GM18508 (cell line): Measurements from ENCODE around the gene OPA1.

Experiments used
- ATAC-seq: cut with Tn5 transposase; IDR thresholded peaks from one replicate; pipeline ENCODE4 v1.9.1; 2021; ENCODE audit warnings: moderate number of reproducible peaks; ENCODE audit not compliant: insufficient read depth, unreplicated experiment

OPA1 gene

GRCh38 chr3:193732827-193733226, 139.8 kb downstream of the OPA1 start:
- no peak for ATAC-seq

DNA sequence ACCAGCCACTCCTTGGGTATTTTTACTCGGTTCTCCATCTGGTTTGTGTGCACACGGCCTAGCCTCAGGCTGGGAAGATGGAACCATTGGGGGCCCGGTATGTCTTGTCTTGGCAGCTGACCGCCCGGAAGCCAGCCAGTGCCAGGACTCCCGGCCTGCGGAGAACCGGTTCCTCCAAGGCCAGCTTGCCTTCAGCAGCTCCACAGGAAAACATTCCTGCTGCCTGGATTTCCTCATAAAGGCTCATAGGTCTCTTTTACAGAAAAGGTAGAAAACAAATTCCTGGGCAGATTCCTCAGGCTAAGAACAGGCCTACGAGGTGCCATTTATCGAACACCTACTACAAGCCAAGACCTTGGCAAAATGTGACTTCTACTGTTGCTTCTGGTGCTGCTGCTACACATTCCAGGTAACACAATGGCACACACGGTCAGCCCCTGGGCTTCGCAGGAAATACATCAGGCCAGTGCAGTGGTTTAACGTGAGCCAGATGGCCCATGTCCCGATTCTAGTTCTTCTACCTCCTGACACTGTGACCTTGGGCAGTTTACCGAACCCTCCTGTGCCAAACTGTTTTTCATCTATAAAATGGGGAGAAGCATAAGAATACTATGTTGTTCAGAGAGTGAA, 141.8 kb downstream of the OPA1 start:
- no peak for ATAC-seq

- no peak for ATAC-seq
Observed at GRCh38 chr3:193735850-193736249, 142.8 kb downstream of the OPA1 start.

- ATAC-seq, result no peak
Observed at GRCh38 chr3:193736616-193737015, 143.6 kb downstream of the OPA1 start.

GRCh38 chr3:193737191-193737751, 144.3 kb downstream of the OPA1 start:
- no peak for ATAC-seq

GRCh38 chr3:193742628-193743027, 149.6 kb downstream of the OPA1 start:
- ATAC-seq, result peak; percentile 76

DNA sequence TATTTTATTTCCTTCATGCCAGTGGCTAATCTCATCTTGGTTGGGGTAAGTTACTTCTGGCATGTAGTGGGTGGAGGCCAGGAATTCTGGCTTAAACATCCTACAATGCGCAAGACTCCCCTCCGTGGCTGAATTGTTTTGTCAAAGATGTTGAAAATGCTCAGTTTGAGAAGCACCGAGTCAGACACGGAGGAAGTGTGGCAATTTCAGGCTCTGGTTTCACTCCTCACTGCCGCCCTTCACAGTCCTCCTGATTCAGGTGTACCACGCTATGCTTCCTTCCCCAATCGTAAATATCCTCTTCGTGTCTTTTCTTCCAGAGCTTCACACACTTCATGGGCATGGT, 150.7 kb downstream of the OPA1 start:
- peak; percentile 46 for ATAC-seq

DNA sequence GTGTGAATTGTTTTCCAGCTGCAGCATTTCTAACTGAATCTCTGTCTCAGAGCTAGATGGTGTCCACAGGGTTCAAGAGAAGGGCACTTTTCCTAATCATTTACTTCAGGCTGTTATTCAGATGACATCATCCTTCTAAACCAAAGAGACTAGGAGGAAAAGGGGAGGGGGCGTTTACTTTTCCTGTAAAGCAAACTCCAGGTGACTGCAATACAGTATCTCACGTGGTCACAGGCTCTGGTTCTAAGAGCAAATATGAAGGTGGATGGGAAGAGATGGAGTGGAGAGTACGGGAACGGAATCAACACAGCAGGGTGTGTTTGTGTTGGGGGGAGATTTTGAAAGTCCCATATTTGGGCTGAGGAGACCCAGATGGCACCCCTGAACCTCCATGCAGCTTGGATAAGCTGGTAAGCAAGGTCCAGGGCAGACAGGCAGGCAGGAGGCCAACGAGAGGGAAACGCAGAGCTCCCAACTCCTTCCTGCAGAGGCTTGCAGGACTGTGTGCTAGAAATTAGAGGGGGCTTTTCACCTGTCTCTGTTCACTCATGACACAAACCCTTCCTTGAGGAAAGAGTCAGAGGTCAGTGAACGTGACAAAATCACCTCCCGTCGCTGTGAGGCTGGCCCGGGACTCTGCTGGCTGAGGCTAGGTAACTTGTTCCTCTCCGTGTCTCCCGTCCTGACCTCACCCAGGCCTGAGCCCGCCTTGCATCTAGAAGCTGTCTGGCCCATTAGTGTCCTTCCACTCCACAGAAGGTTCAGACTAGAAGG, 151.2 kb downstream of the OPA1 start:
- peak; percentile 27 for ATAC-seq

- no peak for ATAC-seq
Observed at GRCh38 chr3:193744822-193745684, 152.0 kb downstream of the OPA1 start.

- no peak for ATAC-seq
Observed at GRCh38 chr3:193746832-193747231, 153.8 kb downstream of the OPA1 start.
